Measurements from ENCODE around the gene CYFIP1.

DNA sequence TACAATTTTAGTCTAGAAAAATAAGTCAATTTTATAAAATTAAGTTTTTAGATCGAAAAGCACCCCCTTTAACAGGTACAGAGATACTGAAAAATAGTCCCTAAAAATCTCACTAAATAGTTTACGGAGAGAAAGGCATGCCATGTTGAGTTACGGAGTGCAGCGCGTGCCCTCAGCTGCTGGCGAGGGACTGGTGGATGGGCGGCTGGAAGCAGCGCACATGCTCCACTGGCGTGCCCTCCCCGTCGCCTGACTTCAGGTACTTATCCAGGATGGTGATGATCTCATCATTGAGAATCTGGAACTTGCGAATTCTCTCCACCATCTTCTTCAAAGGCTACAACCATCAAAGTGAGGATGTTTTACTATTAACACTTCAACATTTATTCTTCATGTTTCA, 110.3 kb downstream of the CYFIP1 start:
- no peak for TF ChIP-seq CTCF (IDR thresholded peaks at IDR 0.05)
- TF ChIP-seq POLR2A (IDR thresholded peaks at IDR 0.05; ENCODE audit: low read depth) = no peak
